Colonic mucosa (tissue), 4 donors: ENCODE data around the gene CPLANE1. TPM values are rescaled to one million over a fixed set of nuclear protein-coding genes. Genes with fewer than 3 reads are reported as not detected.
"Not testable (repeated sequence)": the region's sequence is repeated elsewhere in the genome, so short reads cannot be mapped to it uniquely, and the experiment has no call there.

Source experiments
- DNase-seq: peaks from one replicate; pipeline ENCODE4 v3.0.0-alpha.2; 2020
- H3K27ac ChIP-seq: fragments of 200-600 bp; one replicate; pipeline ENCODE4 v1.8.0; 2021
- H3K27me3 ChIP-seq: fragments of 200-600 bp; one replicate; pipeline ENCODE4 v1.8.0; 2021
- H3K36me3 ChIP-seq: fragments of 200-600 bp; one replicate; pipeline ENCODE4 v1.8.0; 2021
- H3K4me1 ChIP-seq: fragments of 200-600 bp; one replicate; pipeline ENCODE4 v1.8.0; 2021; ENCODE audit warnings: mild to moderate bottlenecking
- H3K4me3 ChIP-seq: fragments of 200-600 bp; one replicate; pipeline ENCODE4 v1.8.0; 2021
- H3K9ac ChIP-seq, 2 donors: one replicate each; pipeline ENCODE4 v1.7.0; 2013; ENCODE audit warnings: control low read depth in 2 of 2, low read depth in 2 of 2, low read length in 2 of 2
- H3K9me3 ChIP-seq: fragments of 200-600 bp; one replicate; pipeline ENCODE4 v1.8.0; 2021
- CTCF ChIP-seq: fragments of 200-600 bp; IDR thresholded peaks from one replicate; pipeline ENCODE4 v1.8.0; 2022; ENCODE audit warnings: antibody characterized with exemption, mild to moderate bottlenecking
- intact Hi-C: fragments of 100-400 bp; cut with DNase I; formaldehyde crosslinking; loops from one replicate; pipeline ENCODE4 v1.14.1; 2022
- total RNA-seq, 2 donors: library from RNA; stranded (reverse); fragmentation: NEBNext Ultra II Directional in 1 of 2; extraction: Animal tissue kit (Norgen Biotek cat#: 25700) in 1 of 2; gene quantifications; one replicate each; pipeline ENCODE4 v1.2.1, GENCODE V29; 2021
- donor health status: healthy.
- donor health status: DM: no; HTN: no; CAD: no.
- donor health status: DM: no; HTN: no; CAD: no.

Gene CPLANE1
- total RNA-seq, result 1 to 10 TPM; 6.4 to 8.4 TPM

- Histone ChIP-seq H3K27me3 (no peaks in the 10 kb centered on the region), H3K4me3 (peak within 1 kb of the TSS; percentile 77), H3K27ac (peak within 1 kb of the TSS; percentile 77), H3K4me1 (no peaks in the 10 kb centered on the region), H3K9ac (peak within 1 kb of the TSS; percentile 73 to 91), H3K36me3 (no peaks in the 10 kb centered on the region), H3K9me3 (no peaks in the 10 kb centered on the region)
- no peak for TF ChIP-seq CTCF
- DNase-seq, result peak; percentile 67
- intact Hi-C loops, result no loop called here
These were observed at the start of gene CPLANE1 for GRCh38 chr5:37248970-37249814. TSS of gene CPLANE1 (minus strand) at chr5:37249376. CDS start at chr5:37247698, 1,678 bp downstream.

- H3K4me3 ChIP-seq, H3K4me1 ChIP-seq, H3K36me3 ChIP-seq, intact Hi-C loops, H3K27ac ChIP-seq, H3K27me3 ChIP-seq, H3K9me3 ChIP-seq, DNase-seq, H3K9ac ChIP-seq: not testable (repeated sequence)
These were observed 47.1 kb upstream of the CPLANE1 start for GRCh38 chr5:37296313-37296712.

- DNase-seq, result no peak
- H3K9ac ChIP-seq, result no peak overlapping the region
- no peaks in the 10 kb centered on the region for H3K9me3 ChIP-seq
- H3K27me3 ChIP-seq, result no peaks in the 10 kb centered on the region
- intact Hi-C loops, result no loop called here
- H3K4me1 ChIP-seq, result no peaks in the 10 kb centered on the region
- H3K36me3 ChIP-seq, result no peaks in the 10 kb centered on the region
- H3K27ac ChIP-seq, result no peak overlapping the region
- no peak for TF ChIP-seq CTCF
- no peak overlapping the region for H3K4me3 ChIP-seq
These were observed 34.1 kb upstream of the CPLANE1 start for GRCh38 chr5:37283214-37283820.

- Histone ChIP-seq H3K9ac (no peak overlapping the region), H3K9me3 (no peaks in the 10 kb centered on the region), H3K4me3 (no peak overlapping the region), H3K27me3 (no peaks in the 10 kb centered on the region), H3K4me1 (no peaks in the 10 kb centered on the region), H3K27ac (no peak overlapping the region), H3K36me3 (no peaks in the 10 kb centered on the region)
- DNase-seq, result no peak
- intact Hi-C loops, result no loop called here
- TF ChIP-seq CTCF, result no peak
These were observed 26.3 kb upstream of the CPLANE1 start for GRCh38 chr5:37275511-37275910.

- no peak for DNase-seq
- no peaks in the 10 kb centered on the region for H3K4me1 ChIP-seq
These were observed 23.3 kb upstream of the CPLANE1 start for GRCh38 chr5:37272511-37272910.

GRCh38 chr5:37268100-37268499 lies 18.9 kb upstream of the CPLANE1 start:
- H3K4me3 ChIP-seq, H3K9me3 ChIP-seq, H3K9ac ChIP-seq, DNase-seq, H3K4me1 ChIP-seq, H3K27me3 ChIP-seq, H3K27ac ChIP-seq, intact Hi-C loops, H3K36me3 ChIP-seq: not testable (repeated sequence)

More at GRCh38 chr5:37272511-37272910, 23.3 kb upstream of the CPLANE1 start:
- H3K27me3 ChIP-seq, result no peaks in the 10 kb centered on the region
- no peaks in the 10 kb centered on the region for H3K9me3 ChIP-seq
- H3K36me3 ChIP-seq, result no peaks in the 10 kb centered on the region
- TF ChIP-seq CTCF, result no peak
- no peak overlapping the region for H3K4me3 ChIP-seq
- intact Hi-C loops, result no loop called here
- no peak overlapping the region for H3K9ac ChIP-seq
- no peak overlapping the region for H3K27ac ChIP-seq
